AG04449 (cell line): ENCODE measurements around the gene PKHD1.

ENCODE experiments used
- CTCF ChIA-PET: fragments of 350-600 bp; formaldehyde crosslinking; extraction: SDS; loops from one replicate; lab custom pipeline; 2021; ENCODE audit warnings: antibody characterized with exemption; lab: Yijun Ruan, JAX
- POLR2A ChIA-PET: fragments of 400-600, 350-600 bp; formaldehyde crosslinking; extraction: SDS; loops from one replicate; lab custom pipeline; 2020; ENCODE audit warnings: antibody characterized with exemption, inconsistent platforms; lab: Yijun Ruan, JAX
- DNase-seq: peaks from one replicate; pipeline ENCODE4 v3.0.0-alpha.2; 2010; ENCODE audit warnings: low read depth, low spot score
- H3K4me3 ChIP-seq: 2 replicates; pipeline ENCODE4 v1.5.1; 2011; ENCODE audit warnings: low read depth, mild to moderate bottlenecking, control low read depth, low read length
- CTCF ChIP-seq: IDR thresholded peaks from one replicate; pipeline ENCODE4 v1.5.1; 2011; ENCODE audit warnings: mild to moderate bottlenecking, moderate library complexity, low read length, control low read depth, inconsistent platforms; ENCODE audit not compliant: insufficient read depth; ENCODE audit errors: missing control alignments

PKHD1 gene

GRCh38 chr6:51617751-51618150, 469.7 kb downstream of the PKHD1 start:
- DNase-seq = no peak
- ChIA-PET CTCF (no interaction called here), POLR2A (no interaction called here)
- H3K4me3 ChIP-seq = no peak overlapping the region
- TF ChIP-seq CTCF = no peak

GRCh38 chr6:51616243-51616642, 471.2 kb downstream of the PKHD1 start:
- no peak for DNase-seq
- no peak overlapping the region for H3K4me3 ChIP-seq
- TF ChIP-seq CTCF = no peak
- CTCF ChIA-PET = no interaction called here
- POLR2A ChIA-PET = no interaction called here

GRCh38 chr6:51614725-51615124, 472.7 kb downstream of the PKHD1 start:
- no peak for TF ChIP-seq CTCF
- ChIA-PET POLR2A (no interaction called here), CTCF (no interaction called here)
- DNase-seq = no peak
- no peak overlapping the region for H3K4me3 ChIP-seq

GRCh38 chr6:51613558-51613957, 473.9 kb downstream of the PKHD1 start:
- ChIA-PET CTCF (no interaction called here), POLR2A (no interaction called here)
- no peak for TF ChIP-seq CTCF
- H3K4me3 ChIP-seq = no peak overlapping the region
- DNase-seq = no peak

- no peak overlapping the region for H3K4me3 ChIP-seq
- CTCF ChIA-PET = no interaction called here
- DNase-seq = no peak
- TF ChIP-seq CTCF = no peak
- POLR2A ChIA-PET = no interaction called here
Measured at GRCh38 chr6:51608932-51609331, 478.5 kb downstream of the PKHD1 start.

GRCh38 chr6:51608383-51608782, 479.0 kb downstream of the PKHD1 start:
- POLR2A ChIA-PET = no interaction called here
- H3K4me3 ChIP-seq = no peak overlapping the region
- CTCF ChIA-PET = no interaction called here
- DNase-seq = no peak
- no peak for TF ChIP-seq CTCF
